Measurements from ENCODE around the gene OR2W1.
A peak's percentile ranks its signal among the peaks of the same experiment; 100 is the strongest.

Gene OR2W1, protein sequence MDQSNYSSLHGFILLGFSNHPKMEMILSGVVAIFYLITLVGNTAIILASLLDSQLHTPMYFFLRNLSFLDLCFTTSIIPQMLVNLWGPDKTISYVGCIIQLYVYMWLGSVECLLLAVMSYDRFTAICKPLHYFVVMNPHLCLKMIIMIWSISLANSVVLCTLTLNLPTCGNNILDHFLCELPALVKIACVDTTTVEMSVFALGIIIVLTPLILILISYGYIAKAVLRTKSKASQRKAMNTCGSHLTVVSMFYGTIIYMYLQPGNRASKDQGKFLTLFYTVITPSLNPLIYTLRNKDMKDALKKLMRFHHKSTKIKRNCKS

DNA sequence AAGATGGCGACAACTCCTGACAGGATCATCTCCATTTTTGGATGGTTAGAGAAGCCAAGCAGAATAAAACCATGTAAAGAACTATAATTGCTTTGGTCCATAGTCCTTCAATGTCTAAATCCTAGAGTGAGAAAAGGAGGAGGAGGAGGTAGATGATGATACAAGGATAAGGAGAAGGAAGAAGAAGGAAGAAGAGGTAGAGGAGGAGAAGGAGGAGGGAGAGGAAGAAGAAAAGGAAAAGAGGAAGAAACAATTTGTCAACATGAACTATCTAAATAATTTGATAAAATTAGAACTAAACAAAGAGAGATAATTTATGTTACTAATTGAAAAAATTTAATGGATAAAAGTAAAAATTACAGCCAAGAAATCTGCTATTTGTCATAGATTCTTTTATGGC lies at the start of gene OR2W1:
Gene OR2W1, minus strand, starts transcription at position 101 of the 400 bp plus-strand sequence. Its CDS starts 0 bp downstream, at position 101.
- no peak for DNase-seq (ENCODE audit: low read depth)

DNA sequence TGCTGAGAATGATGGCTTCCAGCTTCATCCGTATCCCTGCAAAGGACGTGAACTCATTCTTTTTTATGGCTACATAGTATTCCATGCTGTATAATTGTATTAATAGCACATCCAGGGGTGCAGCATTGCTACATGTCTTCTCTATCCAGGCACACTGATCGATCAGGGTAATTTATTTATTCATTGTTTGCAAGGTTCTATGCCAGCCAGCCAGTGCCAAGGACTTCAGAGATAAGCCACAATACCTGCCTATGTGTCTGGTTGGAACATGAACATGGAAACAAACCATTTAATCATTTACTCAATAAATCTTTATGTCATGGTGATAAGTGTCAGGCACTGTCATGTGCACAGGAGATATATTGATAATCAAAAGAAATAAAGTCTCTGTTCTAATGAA lies 48.0 kb upstream of the OR2W1 start:
- DNase-seq (ENCODE audit: low read depth) = no peak

DNA sequence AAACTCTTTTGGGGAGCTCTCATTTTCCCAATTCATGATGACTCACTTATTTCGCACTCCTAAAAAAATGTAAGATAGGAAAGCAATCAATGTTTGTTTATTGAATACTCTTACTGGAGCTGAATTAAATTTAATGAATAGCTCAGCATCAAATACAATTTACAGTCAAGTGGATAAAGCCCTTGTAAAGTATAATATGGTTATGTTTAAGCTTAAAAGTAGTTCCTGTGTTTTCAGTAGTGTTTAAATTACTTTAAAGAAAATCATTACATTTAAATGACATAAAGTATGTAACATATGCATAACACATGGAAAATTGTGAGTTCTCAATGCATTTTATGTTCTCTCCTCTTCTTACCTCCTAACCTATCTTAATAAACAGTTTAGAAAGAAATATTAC lies 42.2 kb upstream of the OR2W1 start, which contains the start of gene OR2B3:
Gene OR2B3, minus strand, starts transcription at position 101 of the 400 bp plus-strand sequence. Its CDS starts 65 bp downstream, at position 36.
- no peak for DNase-seq (ENCODE audit: low read depth)

DNA sequence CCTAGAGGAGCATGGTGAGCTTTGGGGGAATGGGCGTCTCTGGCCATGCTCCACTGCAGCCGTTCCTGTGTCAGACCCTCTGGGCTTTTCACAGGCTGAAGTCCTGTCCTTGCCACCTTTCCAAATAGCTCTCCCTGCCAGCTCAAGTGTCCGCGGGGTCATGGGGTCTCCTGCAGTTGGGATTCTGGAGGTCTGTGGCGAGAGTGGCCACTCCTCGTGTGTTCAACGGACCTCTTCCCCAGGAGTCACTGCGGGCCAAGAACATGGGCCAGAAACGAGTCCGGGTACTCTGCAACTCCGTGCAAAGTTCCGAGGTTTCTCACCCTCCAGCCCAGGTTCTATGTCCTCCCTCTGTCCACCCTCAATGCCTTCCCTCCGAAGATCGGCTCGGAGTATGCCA lies 37.5 kb upstream of the OR2W1 start:
- DNase-seq (ENCODE audit: low read depth) = no peak

DNA sequence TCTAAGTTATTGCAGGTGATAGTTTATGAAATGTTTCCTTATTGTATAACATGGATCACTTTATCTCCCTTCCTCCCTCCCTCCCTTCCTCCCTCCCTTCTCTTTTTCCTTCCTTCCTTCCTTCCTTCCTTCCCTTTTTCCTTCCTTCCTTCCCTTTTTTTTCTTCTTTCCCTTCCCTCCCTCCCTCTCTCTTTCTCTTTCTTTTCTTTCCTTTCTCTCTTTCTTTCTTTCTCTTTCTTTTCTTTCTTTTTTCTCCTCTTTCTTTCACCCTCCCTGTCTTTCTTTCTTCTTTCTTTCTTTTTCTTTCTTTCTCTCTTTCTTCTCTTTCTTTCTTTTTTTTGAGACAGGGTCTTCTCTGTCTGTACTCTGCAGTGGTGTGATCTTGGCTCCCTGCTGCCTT lies 36.3 kb upstream of the OR2W1 start:
- DNase-seq (ENCODE audit: low read depth) = no peak

DNA sequence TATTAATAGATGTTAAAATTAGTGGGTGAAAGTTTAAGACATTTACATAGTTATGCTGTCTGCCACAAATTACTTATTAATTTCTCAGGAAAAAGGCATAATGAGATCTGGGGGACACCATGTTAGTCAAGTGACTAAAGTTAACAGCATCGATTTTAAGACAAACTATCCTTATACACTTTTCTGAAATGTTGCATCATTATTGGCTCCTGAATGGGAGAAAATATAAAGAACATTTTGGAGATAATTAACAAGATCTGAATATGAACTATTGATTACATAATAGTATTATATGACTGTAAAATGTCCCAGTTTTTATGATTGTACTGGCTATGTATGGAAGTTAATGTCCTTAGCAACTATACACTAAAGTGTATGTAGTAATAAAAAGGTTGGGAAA lies 34.2 kb upstream of the OR2W1 start:
- DNase-seq (ENCODE audit: low read depth) = no peak

DNA sequence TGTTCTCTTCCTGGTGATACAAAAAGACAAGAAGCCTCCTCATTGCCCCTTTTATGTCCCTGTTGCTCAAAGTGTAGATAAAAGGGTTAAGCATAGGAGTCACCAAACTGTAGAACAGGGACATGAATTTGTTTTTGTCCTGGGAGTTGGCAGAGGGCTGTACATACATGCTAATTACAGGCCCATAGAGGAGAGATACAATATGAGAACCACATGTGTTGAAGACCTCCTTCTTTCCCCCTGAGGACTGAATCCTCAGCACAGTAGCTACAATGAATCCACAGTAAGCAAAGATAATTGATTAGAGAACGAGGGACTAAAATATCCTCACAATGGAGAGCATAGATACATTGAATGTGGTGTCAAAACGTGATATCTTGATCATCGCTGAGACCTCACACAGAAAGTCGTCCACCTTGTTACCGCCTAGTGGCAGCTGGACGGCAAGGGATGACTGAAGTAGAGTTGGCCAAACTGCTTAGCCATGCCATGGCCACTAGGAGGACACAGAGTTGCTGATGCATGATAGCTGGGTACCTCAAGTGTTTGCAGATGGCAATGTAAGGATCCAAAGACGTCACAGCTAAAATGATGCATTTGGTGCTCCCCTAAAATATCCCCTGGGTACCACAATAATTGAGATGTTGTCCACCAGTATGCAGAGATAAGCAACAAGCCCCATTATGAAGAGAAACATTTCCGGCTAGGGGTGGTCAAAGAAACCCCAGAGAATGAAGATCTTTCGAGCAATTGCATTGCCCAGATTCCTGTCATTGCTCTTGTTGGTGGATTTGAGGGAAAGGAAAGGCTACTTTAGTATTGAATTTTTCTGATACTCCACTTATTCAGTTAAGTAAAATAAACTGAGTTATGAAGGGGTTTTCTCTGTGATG lies 27.1 kb upstream of the OR2W1 start:
- no peak for DNase-seq (ENCODE audit: low read depth)

DNA sequence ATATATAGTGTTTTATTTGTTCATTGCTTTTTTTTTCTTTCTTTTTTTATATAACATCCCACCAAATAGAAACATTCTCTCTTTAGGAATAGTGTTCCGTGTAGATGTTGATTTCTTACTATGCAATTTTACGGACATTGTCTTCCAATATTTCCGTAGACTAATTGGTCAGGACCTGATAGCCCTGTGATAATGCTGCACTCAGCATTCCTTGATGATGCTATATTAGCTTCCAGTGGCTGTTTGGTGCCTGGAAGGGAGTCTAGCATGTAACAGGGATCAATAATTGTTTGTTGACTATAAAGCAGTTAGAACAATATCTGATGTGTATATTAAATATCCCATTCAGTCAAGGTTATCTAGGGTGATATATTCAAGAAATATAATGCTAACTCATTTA lies 6.7 kb upstream of the OR2W1 start:
- no peak for DNase-seq (ENCODE audit: low read depth)

DNA sequence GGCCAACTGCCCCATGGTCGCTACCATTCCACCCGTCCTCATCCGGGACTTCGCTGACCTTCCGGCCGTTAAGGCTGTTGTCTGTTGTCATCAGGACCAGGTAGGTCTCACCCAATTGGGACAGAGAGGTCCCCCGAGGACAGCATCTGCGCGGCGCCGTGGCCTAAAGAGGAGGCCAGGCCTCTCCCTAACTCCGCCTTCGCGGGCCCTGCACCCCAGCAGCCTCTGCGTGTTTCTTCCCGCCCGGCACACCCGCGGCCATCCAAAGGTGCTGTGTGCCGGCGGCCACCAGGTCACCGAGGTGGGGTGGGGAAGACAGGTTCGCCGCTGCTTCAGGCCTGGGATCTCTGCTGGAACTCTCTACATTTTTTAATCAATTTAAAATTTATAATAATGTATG lies 9.0 kb downstream of the OR2W1 start:
- no peak for DNase-seq (ENCODE audit: low read depth)

DNA sequence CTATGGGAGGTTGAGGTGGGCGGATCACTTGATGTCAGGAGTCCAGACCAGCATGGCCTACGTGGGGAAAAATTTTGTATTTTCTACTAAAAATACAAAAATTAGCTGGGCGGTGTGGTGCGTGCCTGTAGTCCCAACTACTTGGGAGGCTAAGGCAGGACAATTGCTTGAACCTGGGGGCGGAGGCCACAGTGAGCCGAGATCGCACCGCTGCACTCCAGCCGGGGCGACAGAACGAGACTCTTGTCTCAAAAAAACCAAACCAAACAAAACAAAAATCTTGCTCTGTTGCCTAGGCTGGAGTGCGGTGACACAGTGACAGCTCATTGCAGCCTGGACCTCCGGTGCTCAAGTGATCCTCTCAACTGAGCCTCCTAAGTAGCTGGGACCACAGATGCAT lies 16.2 kb downstream of the OR2W1 start:
- DNase-seq (ENCODE audit: low read depth) = no peak

DNA sequence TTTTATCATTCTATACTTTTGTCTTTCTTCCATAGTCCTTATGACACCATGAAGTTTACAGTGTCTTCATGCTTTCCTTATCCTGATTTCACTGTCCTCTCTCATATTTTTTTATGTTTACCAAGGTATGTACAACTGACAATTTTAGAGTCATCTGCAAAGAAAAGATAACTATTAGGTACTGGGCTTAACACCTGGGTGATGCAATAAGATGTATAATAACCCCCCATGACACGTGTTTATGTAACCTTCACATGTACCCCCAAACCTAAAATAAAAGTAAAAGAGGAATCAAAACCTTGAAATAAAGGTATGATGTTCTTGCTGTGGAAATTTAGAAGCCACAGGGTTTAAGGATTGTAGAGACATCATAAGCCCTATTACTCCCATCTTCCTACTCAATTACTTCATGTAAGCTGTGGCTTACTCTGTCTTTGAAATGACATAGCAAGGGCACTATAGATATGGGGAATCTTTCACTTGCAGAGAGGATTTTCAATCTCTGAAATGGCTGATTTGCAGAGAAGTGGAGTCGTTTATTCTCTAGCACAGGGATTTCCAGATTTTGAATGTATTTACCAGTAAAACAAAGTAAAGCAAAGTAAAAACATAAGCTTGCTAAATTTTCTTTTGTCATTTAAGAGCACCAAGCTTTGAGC lies 18.9 kb downstream of the OR2W1 start:
- no peak for DNase-seq (ENCODE audit: low read depth)

DNA sequence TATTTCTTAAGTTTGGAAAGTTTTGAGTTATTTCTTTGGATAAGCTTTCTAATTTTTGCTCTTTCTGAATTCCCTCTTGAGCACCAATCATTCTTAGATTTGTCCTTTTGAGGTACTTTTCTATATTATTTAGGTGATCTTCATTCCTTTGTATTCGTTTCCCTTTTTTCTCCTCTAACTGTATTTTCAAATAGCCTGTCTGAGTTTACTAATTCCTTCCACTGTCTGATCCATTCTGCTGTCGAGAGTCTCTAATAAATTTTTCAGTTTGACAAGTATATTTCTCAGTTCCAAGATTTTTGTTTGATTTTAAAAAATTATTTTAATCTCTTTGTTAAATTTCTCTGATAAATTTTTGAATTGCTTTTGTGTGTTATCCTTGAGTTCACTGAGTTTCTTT lies 23.5 kb downstream of the OR2W1 start:
- DNase-seq (ENCODE audit: low read depth) = no peak

DNA sequence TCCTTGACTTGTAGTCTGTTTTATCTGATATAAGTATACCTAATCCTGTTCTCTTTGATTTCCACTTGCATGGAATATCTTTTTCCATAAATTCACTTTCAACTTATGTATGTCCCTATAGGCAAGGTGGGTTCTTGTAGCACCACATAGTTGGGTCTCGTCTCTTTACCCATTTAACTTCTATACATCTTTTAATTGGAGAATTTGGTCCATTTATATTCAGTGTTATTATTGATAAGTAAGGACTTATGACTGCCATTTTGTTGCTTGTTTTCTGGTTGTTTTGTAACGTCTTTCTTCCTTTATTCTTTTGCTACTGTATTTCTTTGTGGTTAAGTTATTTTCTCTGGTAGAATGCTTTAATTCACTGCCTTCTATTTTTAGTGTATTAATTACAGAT lies 25.3 kb downstream of the OR2W1 start:
- no peak for DNase-seq (ENCODE audit: low read depth)

DNA sequence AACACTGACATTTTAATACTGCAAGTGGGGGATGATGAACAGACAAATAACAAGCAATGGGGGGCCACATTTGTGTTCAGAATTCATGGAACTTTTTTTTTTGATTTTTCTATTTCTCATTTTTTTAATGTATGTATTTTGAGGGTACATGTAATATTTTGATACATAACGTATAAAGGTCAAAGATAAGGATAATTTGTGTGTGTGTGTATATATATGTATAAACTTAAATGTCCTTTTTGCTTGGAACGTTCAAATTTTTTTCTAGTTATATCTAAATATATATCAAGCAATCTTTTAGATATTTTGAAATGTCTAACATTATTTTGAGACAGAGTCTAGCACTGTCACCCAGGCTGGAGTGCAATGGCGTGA lies 27.6 kb downstream of the OR2W1 start:
- no peak for DNase-seq (ENCODE audit: low read depth)

DNA sequence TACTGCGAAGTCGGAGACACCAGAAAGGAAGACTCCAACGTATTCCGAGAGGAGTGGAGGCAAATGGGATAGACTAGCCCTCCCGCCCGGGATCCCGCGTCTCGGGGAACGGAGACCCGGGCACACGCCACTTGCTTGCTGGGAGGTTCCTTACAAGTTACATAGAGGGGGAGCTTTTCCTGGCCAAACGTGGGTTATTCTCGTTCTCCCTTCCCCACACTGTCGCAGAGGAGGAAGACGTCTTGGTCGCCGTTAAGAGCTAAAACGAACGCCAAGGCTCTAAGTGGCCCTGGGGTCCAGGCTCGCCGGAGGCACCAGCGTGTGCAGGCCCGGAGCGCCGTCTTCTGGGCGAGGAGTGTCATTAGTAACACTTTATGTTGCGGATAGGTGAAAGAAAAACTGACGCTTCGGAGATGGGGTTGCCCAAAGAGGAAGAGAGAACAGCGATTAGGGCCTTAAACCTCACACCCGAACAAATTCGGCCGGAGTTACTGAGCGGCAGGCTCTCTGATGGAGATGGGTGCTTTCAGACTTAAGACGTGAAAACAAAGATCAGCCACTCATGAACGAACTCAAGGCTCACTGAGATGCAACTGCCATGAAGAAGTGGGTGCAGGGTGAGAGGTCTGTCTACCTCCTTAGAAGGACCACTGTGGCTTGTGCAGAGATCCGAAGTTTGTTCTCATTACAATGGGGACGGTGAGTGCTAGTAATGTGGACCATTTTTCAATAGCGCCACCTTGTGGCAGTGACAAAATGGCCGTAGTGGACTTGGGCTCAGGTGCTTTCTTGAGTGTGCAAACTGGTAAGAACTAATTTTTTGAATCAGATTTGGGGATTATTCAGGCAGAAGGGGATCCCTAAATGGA lies 28.2 kb downstream of the OR2W1 start:
- peak; percentile 71 for DNase-seq (ENCODE audit: low read depth)

DNA sequence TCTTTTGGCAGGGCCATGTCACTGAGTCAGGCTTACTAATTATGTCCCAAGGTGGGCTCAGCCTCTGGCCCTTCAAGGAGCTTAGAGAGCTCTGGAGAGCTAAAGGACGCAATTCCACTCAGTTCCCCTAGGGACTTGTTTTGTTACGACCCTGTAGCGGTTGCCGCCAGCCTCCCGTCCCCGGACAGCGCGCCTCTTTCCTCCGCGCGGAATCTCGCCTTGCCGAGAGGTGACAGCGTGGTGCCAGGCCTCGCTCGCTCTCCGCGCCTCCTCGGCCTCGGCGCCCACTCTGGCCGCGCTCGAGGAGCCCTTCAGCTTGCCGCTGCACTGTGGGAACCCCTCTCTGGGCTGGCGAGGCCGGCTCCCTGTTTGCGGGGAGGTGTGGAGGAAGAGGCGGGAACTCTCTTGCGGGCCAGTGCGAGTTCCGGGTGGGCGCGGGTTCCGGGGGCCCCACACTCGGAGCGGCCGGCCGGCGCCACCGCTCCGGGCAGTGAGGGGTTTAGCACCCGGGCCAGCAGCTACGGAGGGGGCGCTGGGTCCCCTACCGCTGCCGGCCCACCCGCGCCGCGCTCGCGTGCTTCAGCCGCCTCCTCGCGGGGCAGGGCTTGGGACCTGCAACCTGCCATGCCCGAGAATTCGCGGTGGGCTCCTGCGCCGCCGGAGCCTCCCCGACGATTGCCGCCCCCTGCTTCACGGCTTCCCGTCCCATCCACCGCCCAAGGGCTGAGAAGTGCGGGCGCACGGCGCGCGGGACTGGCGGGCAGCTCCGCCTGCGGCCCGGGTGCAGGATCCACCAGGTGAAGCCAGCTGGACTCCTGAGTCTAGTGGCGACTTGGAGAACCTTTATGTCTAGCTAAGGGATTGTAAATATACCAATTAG lies 30.0 kb downstream of the OR2W1 start:
- DNase-seq (ENCODE audit: low read depth) = no peak

DNA sequence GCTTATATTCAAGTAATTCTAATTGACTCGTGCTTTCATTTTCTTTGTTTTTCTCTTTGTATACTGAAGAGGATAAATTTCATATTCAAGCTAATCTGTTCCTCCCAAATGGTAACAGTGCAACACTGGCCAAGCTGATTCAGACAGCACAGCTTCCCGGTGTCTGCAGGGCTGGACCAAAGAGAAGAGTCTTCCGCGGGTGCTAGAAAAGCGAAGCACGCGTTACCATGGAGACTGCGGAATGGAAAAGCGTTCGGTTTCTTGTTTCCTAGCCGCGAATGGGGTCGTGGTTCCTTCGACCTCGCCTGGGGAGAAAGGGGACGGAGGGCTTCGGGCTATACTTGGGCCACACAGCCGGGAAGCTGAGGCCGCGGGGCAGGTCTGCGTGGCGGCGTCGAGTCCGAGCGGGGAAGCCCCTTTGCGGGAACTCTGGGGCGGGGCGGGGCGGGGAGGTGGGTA lies 33.7 kb downstream of the OR2W1 start:
- DNase-seq (ENCODE audit: low read depth) = peak; percentile 19

DNA sequence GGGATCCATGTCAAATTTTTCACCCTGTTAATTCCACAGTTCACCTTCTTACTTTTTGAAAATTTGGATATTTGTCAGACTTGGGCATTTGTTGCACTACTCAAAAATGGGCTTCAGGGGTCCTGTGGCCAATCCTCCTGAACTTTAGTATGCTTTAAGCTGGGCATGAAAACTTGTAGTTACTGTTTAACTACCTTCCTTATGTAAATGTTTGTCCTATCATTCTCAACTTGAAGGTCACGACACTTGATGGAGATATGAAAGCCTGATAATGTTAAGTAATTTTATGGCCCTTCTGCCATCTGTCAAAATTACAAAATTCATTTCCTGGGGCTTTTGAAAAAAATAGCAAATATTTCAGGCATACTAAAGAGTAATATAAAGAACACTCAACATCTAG lies 35.6 kb downstream of the OR2W1 start:
- no peak for DNase-seq (ENCODE audit: low read depth)

DNA sequence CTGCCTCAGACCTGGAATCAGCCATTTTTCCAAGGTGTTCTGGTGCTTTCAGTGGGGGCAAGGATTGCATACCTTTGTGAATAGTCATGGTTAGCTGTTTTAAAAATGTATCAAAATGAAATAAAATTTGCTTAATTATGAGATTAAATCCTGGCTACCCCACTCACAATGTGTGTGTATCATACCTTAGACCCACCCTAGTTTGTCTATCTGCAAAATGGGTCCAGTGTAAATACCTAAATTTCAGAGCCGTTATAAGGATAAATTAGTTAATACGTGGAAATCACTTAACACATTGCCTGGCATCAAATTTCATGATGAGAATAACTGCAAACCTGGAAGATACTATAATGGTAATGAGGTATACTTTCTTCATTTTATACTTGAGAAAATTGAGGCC lies 36.9 kb downstream of the OR2W1 start:
- no peak for DNase-seq (ENCODE audit: low read depth)

DNA sequence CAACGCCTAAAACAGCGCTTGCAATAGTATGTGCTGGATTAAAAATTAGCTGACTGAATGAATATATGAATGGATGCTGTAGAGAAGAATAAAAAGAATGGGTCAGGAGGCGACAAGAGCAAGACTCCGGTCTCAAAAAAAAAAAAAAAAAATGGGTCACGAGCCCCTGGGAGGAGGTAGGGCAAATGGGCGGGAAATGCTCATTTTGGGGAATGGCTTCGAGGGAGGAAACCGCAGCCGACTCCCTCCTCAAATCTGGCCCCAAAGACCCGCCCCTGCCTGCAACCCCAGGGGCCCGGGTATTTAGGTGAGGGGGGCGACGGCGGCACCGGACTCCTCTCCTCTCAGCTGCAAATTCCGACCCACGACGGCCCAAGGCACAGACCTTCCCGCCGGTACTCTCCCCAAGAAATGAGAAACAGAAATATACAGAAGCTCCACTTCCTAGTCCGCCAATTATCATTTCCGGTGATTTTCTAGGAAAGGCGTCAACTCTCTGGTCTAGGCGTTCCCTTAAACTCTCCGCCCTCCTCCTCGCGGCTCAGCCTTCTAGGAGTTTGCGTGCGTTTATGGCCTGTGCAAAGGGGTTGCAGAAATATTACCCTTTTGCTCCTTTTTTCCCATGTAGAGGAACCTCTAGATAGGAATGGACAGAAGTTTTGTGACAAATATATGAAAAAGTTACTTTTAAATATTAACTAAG lies 39.6 kb downstream of the OR2W1 start, which contains the start of gene ZNF311:
Gene ZNF311, minus strand, starts transcription at position 133 of the 703 bp plus-strand sequence. CDS start 1,361 bp downstream, outside the sequence.
- DNase-seq (ENCODE audit: low read depth) = no peak

All from stimulated activated CD8-positive, alpha-beta memory T cell treated with anti-CD3 and anti-CD28 coated beads, Interleukin-4, amount 100 ng/mL, for 24 hours (primary cell).